GM18502 (cell line): Measurements from ENCODE around the gene THOC3.
A peak's percentile ranks its signal among the peaks of the same experiment; 100 is the strongest.
"Not testable (repeated sequence)": the region's sequence is repeated elsewhere in the genome, so short reads cannot be mapped to it uniquely, and the experiment has no call there.

ENCODE experiments used
- ATAC-seq: cut with Tn5 transposase; IDR thresholded peaks from one replicate; pipeline ENCODE4 v1.9.1; 2021; ENCODE audit warnings: mild to moderate bottlenecking; ENCODE audit not compliant: unreplicated experiment, poor library complexity

THOC3 gene

GRCh38 chr5:175948329-175949108 is 19.6 kb downstream of the THOC3 start:
- not testable (repeated sequence) for ATAC-seq

GRCh38 chr5:175943253-175943652 is 24.9 kb downstream of the THOC3 start:
- ATAC-seq: not testable (repeated sequence)

- not testable (repeated sequence) for ATAC-seq
Measured at GRCh38 chr5:175940632-175941031, 27.5 kb downstream of the THOC3 start.

GRCh38 chr5:175938489-175938888 is 29.6 kb downstream of the THOC3 start:
- ATAC-seq: not testable (repeated sequence)

- ATAC-seq: not testable (repeated sequence)
Measured at GRCh38 chr5:175928752-175929151, 39.4 kb downstream of the THOC3 start.

GRCh38 chr5:175925106-175925505 is 43.0 kb downstream of the THOC3 start:
- ATAC-seq: not testable (repeated sequence)

GRCh38 chr5:175922192-175922885 is 45.8 kb downstream of the THOC3 start:
- ATAC-seq: no peak

GRCh38 chr5:175921061-175921730 is 46.9 kb downstream of the THOC3 start:
- ATAC-seq: no peak

- ATAC-seq: no peak
Measured at GRCh38 chr5:175920231-175920811, 47.8 kb downstream of the THOC3 start.

GRCh38 chr5:175915066-175916037 is 52.8 kb downstream of the THOC3 start:
- ATAC-seq: peak; percentile 62

- ATAC-seq: not testable (repeated sequence)
Measured at GRCh38 chr5:175913835-175914672, 54.1 kb downstream of the THOC3 start.

- not testable (repeated sequence) for ATAC-seq
Measured at GRCh38 chr5:175910072-175910471, 58.0 kb downstream of the THOC3 start.
